Subcutaneous adipose tissue (tissue), 4 donors: Measurements from ENCODE around the gene ARRB1. TPM values are rescaled to one million over a fixed set of nuclear protein-coding genes. Genes with fewer than 3 reads are reported as not detected.

Experiments used
- CTCF ChIP-seq: fragments of 450-650 bp; IDR thresholded peaks from one replicate; pipeline ENCODE4 v1.5.1; 2016; ENCODE audit warnings: low read depth, mild to moderate bottlenecking, control low read depth, antibody characterized with exemption, moderate library complexity
- total RNA-seq, 4 donors: library from RNA; depleted of rRNA; stranded (reverse); fragments of >200 nt; gene quantifications; one replicate each; pipeline ENCODE4 v1.1.0, GENCODE V29; 2016

ARRB1 gene
- total RNA-seq, 4 donors from 2014 or later, result 34.8 to 125 (median 63.0) TPM

- TF ChIP-seq CTCF, result no peak
Observed at GRCh38 chr11:75388386-75389275, 37.2 kb upstream of the ARRB1 start.

- TF ChIP-seq CTCF, result no peak
Observed at GRCh38 chr11:75387736-75388294, 36.4 kb upstream of the ARRB1 start.

- TF ChIP-seq CTCF, result no peak
Observed at GRCh38 chr11:75386942-75387630, 35.6 kb upstream of the ARRB1 start.

- no peak for TF ChIP-seq CTCF
Observed at GRCh38 chr11:75384438-75385080, 33.1 kb upstream of the ARRB1 start.

- no peak for TF ChIP-seq CTCF
Observed at GRCh38 chr11:75383246-75383645, 31.8 kb upstream of the ARRB1 start.

GRCh38 chr11:75380716-75381420 lies 29.4 kb upstream of the ARRB1 start:
- TF ChIP-seq CTCF, result no peak
